BJ (cell line): Measurements from ENCODE around the gene CNN1. TPM values are rescaled to one million over a fixed set of nuclear protein-coding genes. Genes with fewer than 3 reads are reported as not detected.
A peak's percentile ranks its signal among the peaks of the same experiment; 100 is the strongest.

Source experiments
- CTCF ChIA-PET: fragments of 350-600 bp; formaldehyde crosslinking; extraction: SDS; loops from one replicate; lab custom pipeline; 2021; ENCODE audit warnings: antibody characterized with exemption, inconsistent platforms; lab: Yijun Ruan, JAX
- POLR2A ChIA-PET: fragments of 300-600 bp; sonication (Branson Sonifier 250); formaldehyde crosslinking; extraction: SDS; loops from one replicate; lab custom pipeline; 2021; ENCODE audit warnings: antibody characterized with exemption; lab: Charles Lee
- DNase-seq: peaks from one replicate; pipeline ENCODE4 v3.0.0-alpha.2; 2011; ENCODE audit warnings: low read depth
- H3K27me3 ChIP-seq: 2 replicates; pipeline ENCODE4 v1.6.0; 2011; ENCODE audit warnings: low read length; ENCODE audit not compliant: control insufficient read depth, insufficient read depth
- H3K36me3 ChIP-seq: 2 replicates; pipeline ENCODE4 v1.5.1; 2011; ENCODE audit warnings: low read length; ENCODE audit not compliant: control insufficient read depth, insufficient read depth
- H3K4me3 ChIP-seq: 2 replicates; pipeline ENCODE4 v1.5.1; 2011; ENCODE audit warnings: low read depth, mild to moderate bottlenecking, control low read depth, low read length
- polyA plus RNA-seq: library from polyadenylated mRNA; depleted of rRNA; stranded (reverse); fragments of >200 nt; gene quantifications from 2 replicates; pipeline ENCODE4 v1.2.3, GENCODE V29; 2011
- TF ChIP-seq, protein P1 (sequence below): IDR thresholded peaks from 2 replicates; pipeline ENCODE4 v1.5.1; 2011; ENCODE audit warnings: low read depth, mild to moderate bottlenecking, control low read depth, inconsistent platforms, low read length, moderate library complexity; ENCODE audit not compliant: insufficient read depth

The CNN1 gene
- polyA plus RNA-seq, 1 experiment = 267 TPM

DNA sequence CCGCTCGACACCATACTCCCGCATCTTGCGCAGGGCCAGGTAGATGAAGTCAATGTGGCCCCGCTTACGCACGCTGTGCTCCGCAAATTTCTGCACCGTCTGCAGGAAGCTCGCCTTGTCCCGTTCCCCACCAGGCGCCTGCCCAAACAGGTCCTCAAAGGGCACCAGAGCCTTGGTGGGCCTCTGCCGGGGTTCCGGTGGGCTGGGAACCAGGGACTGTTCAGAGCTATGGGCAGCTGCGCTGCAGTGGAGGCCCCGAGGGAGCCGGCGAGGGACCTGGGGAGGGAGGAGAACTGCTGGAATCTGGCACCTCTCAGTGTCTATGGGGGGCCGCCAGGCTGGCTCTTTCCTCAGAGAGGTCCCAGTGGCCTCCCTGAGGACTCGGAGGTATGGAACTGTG is 24.7 kb upstream of the CNN1 start:
- H3K36me3 ChIP-seq = peaks cover 3% of the 10 kb centered on the region
- DNase-seq = no peak
- ChIA-PET POLR2A (no interaction called here), CTCF (no interaction called here)
- no peak overlapping the region for H3K4me3 ChIP-seq
- TF ChIP-seq, protein P1, sequence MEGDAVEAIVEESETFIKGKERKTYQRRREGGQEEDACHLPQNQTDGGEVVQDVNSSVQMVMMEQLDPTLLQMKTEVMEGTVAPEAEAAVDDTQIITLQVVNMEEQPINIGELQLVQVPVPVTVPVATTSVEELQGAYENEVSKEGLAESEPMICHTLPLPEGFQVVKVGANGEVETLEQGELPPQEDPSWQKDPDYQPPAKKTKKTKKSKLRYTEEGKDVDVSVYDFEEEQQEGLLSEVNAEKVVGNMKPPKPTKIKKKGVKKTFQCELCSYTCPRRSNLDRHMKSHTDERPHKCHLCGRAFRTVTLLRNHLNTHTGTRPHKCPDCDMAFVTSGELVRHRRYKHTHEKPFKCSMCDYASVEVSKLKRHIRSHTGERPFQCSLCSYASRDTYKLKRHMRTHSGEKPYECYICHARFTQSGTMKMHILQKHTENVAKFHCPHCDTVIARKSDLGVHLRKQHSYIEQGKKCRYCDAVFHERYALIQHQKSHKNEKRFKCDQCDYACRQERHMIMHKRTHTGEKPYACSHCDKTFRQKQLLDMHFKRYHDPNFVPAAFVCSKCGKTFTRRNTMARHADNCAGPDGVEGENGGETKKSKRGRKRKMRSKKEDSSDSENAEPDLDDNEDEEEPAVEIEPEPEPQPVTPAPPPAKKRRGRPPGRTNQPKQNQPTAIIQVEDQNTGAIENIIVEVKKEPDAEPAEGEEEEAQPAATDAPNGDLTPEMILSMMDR = no peak
- H3K27me3 ChIP-seq = no peaks in the 10 kb centered on the region

DNA sequence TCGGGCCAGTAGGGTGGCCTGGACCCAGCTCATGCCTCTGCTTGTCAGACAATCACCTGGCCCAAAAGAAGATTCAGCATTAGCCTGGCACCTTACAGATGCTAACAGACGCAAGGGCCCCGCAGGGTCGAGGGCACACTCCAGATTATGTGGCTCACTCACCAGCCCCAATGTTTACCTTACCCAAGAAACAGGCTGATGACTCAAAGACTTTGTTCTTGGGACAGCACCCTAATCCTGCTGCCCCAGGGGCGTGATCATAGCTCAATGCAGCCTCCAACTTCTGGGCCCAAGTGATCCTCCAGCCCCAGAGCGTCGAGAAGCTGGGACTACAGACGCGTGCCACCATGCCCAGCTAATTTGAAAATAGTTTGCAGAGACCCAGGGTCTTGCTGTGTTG is 19.5 kb upstream of the CNN1 start:
- H3K27me3 ChIP-seq = no peaks in the 10 kb centered on the region
- peaks cover 4% of the 10 kb centered on the region for H3K36me3 ChIP-seq
- ChIA-PET POLR2A (no interaction called here), CTCF (interaction anchor here (1.1 to 1.2 kb wide), 2 partner anchors 16 to 36 kb away, joined by 3 to 4 read pairs; no protein-coding TSS in a partner anchor)
- TF ChIP-seq, protein P1 = no peak
- H3K4me3 ChIP-seq = no peak overlapping the region
- no peak for DNase-seq

DNA sequence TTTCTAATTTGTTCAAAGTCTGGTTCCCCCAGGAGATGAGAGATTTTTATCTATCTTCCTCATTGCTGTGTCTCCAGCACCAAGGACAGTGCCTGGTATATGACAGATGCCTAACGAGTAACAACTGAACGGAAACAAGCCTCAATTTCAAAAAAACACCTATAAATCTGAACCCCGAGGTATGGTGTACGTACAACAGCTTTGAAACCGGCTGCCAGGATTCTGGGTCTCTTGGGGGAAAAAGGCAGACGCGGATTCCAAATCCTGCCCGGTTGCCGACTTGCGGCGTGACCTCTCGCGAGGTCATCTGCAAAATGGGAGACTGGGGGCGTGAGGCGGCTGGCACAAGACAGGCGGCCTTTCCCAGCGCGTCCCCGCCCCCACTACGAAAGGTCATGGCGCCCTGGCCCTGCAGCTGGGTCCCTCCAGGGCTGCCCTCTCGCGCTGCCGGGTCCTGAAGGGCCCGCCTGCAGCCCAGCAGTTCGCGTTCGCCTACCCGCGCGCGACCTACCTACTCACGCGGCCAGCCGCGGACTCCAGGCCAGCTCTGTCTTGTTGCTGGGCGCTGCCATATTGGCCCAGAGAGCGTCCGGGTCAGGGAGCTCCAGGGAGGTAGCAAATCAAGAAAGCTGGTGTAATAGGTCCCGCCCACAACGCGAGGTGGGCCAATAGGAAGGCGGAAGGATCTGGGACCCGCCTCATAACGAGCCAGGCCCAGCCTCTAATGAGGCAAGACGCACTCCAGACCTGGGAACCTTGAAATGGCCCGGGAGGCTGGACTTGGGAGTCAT is 9.9 kb upstream of the CNN1 start, which contains the start of gene ECSIT:
ECSIT (minus strand) TSS at position 584 of the 791 bp plus-strand sequence. CDS start 9,964 bp downstream, outside the sequence.
- peak within 1 kb of the TSS; percentile 93 for H3K4me3 ChIP-seq
- H3K27me3 ChIP-seq = no peaks in the 10 kb centered on the region
- H3K36me3 ChIP-seq = no peaks in the 10 kb centered on the region
- TF ChIP-seq, protein P1 = no peak
- peak; percentile 96 for DNase-seq
- POLR2A ChIA-PET = interaction anchor here (0.6 kb wide), 1 partner anchor 357 kb away, joined by 4 read pairs; no protein-coding TSS in a partner anchor
- CTCF ChIA-PET = interaction anchor here (0.5 to 1.3 kb wide), 3 partner anchors 47 to 258 kb away, joined by 4 read pairs; no protein-coding TSS in a partner anchor

DNA sequence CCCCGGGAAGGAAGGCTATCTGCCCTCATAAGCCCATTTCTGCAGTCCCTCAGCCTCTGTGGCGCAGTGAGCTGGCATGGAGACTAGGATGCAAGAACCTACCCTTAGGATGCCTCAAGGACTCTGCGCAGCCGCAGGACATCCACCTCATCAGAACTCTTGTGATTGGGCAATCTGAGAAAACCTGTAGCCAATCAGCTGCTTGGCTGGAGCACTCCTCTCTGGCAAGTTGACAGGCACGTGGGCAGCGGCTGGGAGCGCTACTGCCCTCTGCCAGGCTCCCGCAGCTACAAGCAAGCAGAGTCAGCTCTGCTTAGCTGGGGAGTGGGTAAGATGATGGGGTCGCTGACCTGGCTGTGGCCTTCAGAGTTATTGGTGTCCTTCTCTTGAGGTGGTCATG is 8.2 kb upstream of the CNN1 start:
- Histone ChIP-seq H3K36me3 (no peaks in the 10 kb centered on the region), H3K27me3 (no peaks in the 10 kb centered on the region), H3K4me3 (no peak overlapping the region)
- TF ChIP-seq, protein P1 = peak; percentile 26; the same call in 1 of the 2 replicates
- no peak for DNase-seq
- CTCF ChIA-PET = interaction anchor here (1.0 kb wide), 1 partner anchor 9 kb away, joined by 3 read pairs; no protein-coding TSS in a partner anchor
- POLR2A ChIA-PET = no interaction called here

DNA sequence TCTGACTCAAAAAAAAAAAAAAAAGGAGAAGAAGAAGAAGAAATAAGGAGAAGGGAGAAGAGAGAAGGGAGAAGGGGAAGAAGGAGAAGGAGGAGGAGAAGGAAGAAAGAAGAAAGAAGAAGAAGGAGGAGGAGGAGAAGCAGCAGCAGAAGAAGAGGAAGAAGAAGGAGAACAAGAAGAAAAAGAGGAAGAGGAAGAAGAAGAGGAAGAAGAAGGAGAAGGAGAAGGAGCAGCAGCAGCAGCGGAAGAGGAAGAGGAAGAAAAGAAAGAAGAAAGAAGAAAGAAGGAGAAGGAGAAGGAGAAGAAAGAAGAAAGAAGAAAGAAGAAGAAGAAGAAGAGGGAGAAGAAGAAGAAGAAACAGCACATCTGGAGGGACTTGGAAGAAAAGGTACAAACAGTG is 4.1 kb upstream of the CNN1 start:
- POLR2A ChIA-PET = no interaction called here
- CTCF ChIA-PET = interaction anchor here (1.2 kb wide), 1 partner anchor 33 kb away, joined by 3 read pairs; no protein-coding TSS in a partner anchor
- TF ChIP-seq, protein P1 = no peak
- Histone ChIP-seq H3K27me3 (no peaks in the 10 kb centered on the region), H3K4me3 (no peak overlapping the region), H3K36me3 (no peaks in the 10 kb centered on the region)
- DNase-seq = no peak
